HFFc6 (cell line): ENCODE results near the gene HUNK. TPM values are rescaled to one million over a fixed set of nuclear protein-coding genes. Genes with fewer than 3 reads are reported as not detected.

ENCODE experiments used
- DNase-seq: peaks from one replicate; pipeline ENCODE4 v3.0.0-alpha.2; 2018
- H3K27ac Mint-ChIP-seq: 2 replicates; pipeline ENCODE4 v1.8.0; 2020; ENCODE audit warnings: mild to moderate bottlenecking, mixed read lengths
- H3K27me3 Mint-ChIP-seq: 2 replicates; pipeline ENCODE4 v1.8.0; 2021; ENCODE audit warnings: mild to moderate bottlenecking, moderate library complexity, mixed read lengths; ENCODE audit not compliant: insufficient read depth
- H3K36me3 Mint-ChIP-seq: 2 replicates; pipeline ENCODE4 v1.8.0; 2021; ENCODE audit warnings: low read depth, mixed read lengths
- H3K4me1 Mint-ChIP-seq: 2 replicates; pipeline ENCODE4 v1.8.0; 2020; ENCODE audit warnings: low read depth, mixed read lengths
- H3K4me3 Mint-ChIP-seq: 2 replicates; pipeline ENCODE4 v1.8.0; 2020; ENCODE audit warnings: mild to moderate bottlenecking, moderate library complexity, mixed read lengths
- H3K9me3 Mint-ChIP-seq: 2 replicates; pipeline ENCODE4 v1.8.0; 2020; ENCODE audit warnings: mild to moderate bottlenecking, mixed read lengths
- CTCF ChIP-seq: fragments of 200-600 bp; sonication (generic); IDR thresholded peaks from 2 replicates; pipeline ENCODE4 v1.5.0; 2021; ENCODE audit warnings: antibody characterized with exemption, mild to moderate bottlenecking
- total RNA-seq, 6 experiments: library from RNA; stranded (reverse); fragmentation: NEBNext Ultra II Directional; extraction: Animal tissue kit (Norgen Biotek cat#: 25700); gene quantifications; 2 replicates in 1 of 6; 3 replicates in 5 of 6; pipeline ENCODE4 v1.2.3, GENCODE V29; 2021

HUNK gene
- total RNA-seq, 6 experiments from 2014 or later = not detected

GRCh38 chr21:31893851-31894415 lies 21.1 kb downstream of the HUNK start:
- Mint-ChIP-seq H3K36me3 (no peaks in the 10 kb centered on the region), H3K9me3 (peaks cover 28% of the 10 kb centered on the region), H3K27me3 (peaks cover 3% of the 10 kb centered on the region), H3K27ac (no peak overlapping the region), H3K4me3 (no peak overlapping the region), H3K4me1 (no peaks in the 10 kb centered on the region)
- TF ChIP-seq CTCF = no peak
- DNase-seq = no peak

GRCh38 chr21:31894457-31894856 lies 21.6 kb downstream of the HUNK start:
- Mint-ChIP-seq H3K4me3 (no peak overlapping the region), H3K27me3 (peaks cover 3% of the 10 kb centered on the region), H3K9me3 (peaks cover 33% of the 10 kb centered on the region), H3K36me3 (no peaks in the 10 kb centered on the region), H3K4me1 (no peaks in the 10 kb centered on the region), H3K27ac (no peak overlapping the region)
- no peak for TF ChIP-seq CTCF
- no peak for DNase-seq

GRCh38 chr21:31895077-31895835 lies 22.4 kb downstream of the HUNK start:
- no peak overlapping the region for H3K27ac Mint-ChIP-seq
- no peak overlapping the region for H3K4me3 Mint-ChIP-seq
- H3K27me3 Mint-ChIP-seq = peaks cover 3% of the 10 kb centered on the region
- H3K9me3 Mint-ChIP-seq = peaks cover 40% of the 10 kb centered on the region
- DNase-seq = no peak
- H3K36me3 Mint-ChIP-seq = no peaks in the 10 kb centered on the region
- TF ChIP-seq CTCF = no peak
- H3K4me1 Mint-ChIP-seq = no peaks in the 10 kb centered on the region

GRCh38 chr21:31896019-31896418 lies 23.2 kb downstream of the HUNK start:
- TF ChIP-seq CTCF = no peak
- H3K4me1 Mint-ChIP-seq = no peaks in the 10 kb centered on the region
- peaks cover 46% of the 10 kb centered on the region for H3K9me3 Mint-ChIP-seq
- H3K27ac Mint-ChIP-seq = no peak overlapping the region
- DNase-seq = no peak
- no peaks in the 10 kb centered on the region for H3K36me3 Mint-ChIP-seq
- no peak overlapping the region for H3K4me3 Mint-ChIP-seq
- H3K27me3 Mint-ChIP-seq = peaks cover 3% of the 10 kb centered on the region

GRCh38 chr21:31897311-31897710 lies 24.5 kb downstream of the HUNK start:
- Mint-ChIP-seq H3K36me3 (no peaks in the 10 kb centered on the region), H3K4me3 (no peak overlapping the region), H3K27me3 (peaks cover 3% of the 10 kb centered on the region), H3K9me3 (peaks cover 54% of the 10 kb centered on the region), H3K4me1 (no peaks in the 10 kb centered on the region), H3K27ac (no peak overlapping the region)
- no peak for DNase-seq
- no peak for TF ChIP-seq CTCF
